ENCODE data around the gene CEP85L. TPM values are rescaled to one million over a fixed set of nuclear protein-coding genes. Genes with fewer than 3 reads are reported as not detected.

The CEP85L gene
- total and polyA plus RNA-seq, 2 of the 13 experiments (the other 11 are each of a cell fraction or from before 2014, with no cell fraction given): 0.44 to 1.7 TPM

DNA sequence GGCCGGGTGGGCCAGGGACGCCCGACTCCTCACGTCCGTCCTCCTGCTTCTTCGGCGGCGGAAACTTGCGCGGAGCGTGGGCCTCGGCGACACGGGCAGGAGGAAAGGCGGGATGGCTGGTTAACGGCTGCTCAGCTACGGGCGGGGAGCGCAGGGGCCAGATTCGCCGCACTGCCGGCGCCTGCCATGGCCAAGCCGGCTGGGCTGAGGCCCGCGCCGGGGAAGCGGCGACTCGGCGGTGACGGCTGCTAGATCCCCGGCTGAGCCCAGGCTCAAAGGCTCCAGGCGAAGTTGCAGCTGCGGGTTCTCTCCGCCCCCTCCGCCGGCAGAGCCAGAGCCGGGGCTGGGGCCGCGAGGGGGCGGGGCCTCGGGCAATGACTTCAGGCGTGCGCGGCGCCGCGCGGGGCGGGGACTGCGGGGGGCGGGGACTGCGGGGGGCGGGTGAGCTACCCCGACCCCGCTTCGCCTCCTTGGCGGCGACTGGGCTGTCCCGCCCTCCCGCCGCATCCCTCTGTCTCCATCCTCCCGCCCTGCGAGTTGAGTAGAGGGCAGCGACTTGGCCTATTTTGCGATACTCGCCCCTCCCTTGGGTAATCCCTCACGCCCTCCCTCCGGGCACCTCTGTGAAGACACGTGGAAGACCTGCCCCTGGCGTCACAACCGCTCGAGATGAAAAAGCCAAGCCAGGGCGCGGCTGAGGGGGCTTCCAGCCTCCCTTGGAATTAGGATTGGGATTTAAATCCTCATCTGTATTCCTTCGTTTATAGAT lies at the start of gene CEP85L (continued):
- TF ChIP-seq KMT2B (CRISPR knock-in tag; IDR thresholded peaks at IDR 0.05) (peak; percentile 41; the same call in 1 of the 2 replicates), NONO (IDR thresholded peaks at IDR 0.05) (no peak), NONO (CRISPR knock-in tag; conservative IDR thresholded peaks at IDR 0.05) (peak; percentile 69), SPEN (CRISPR knock-in tag; IDR thresholded peaks at IDR 0.05; ENCODE audit: low read depth) (0 out of 2 replicates have a peak, but pooled peaks have one; percentile 20), FOXK2 (IDR thresholded peaks at IDR 0.05) (no peak), ZNF615 (CRISPR knock-in tag; IDR thresholded peaks at IDR 0.05; ENCODE audit: borderline replicate concordance) (0 out of 2 replicates have a peak, but pooled peaks have one; percentile 62), SOX6 (IDR thresholded peaks at IDR 0.05) (no peak), SOX6 (CRISPR knock-in tag; IDR thresholded peaks at IDR 0.05) (peak; percentile 23; the same call in 1 of the 2 replicates), ZNF773 (CRISPR knock-in tag; IDR thresholded peaks at IDR 0.05; ENCODE audit: borderline replicate concordance) (no peak), RCOR2 (CRISPR knock-in tag; IDR thresholded peaks at IDR 0.05) (no peak), ZNF562 (CRISPR knock-in tag; IDR thresholded peaks at IDR 0.05; ENCODE audit: borderline replicate concordance) (no peak), ZKSCAN1 (IDR thresholded peaks at IDR 0.05; ENCODE audit: low read length) (no peak), ZNF230 (CRISPR knock-in tag; IDR thresholded peaks at IDR 0.05) (peak; percentile 56; the same call in 1 of the 2 replicates), ARID2 (CRISPR knock-in tag; IDR thresholded peaks at IDR 0.05; ENCODE audit: borderline replicate concordance) (peak; percentile 78; the same call in 1 of the 2 replicates), WIZ (CRISPR knock-in tag; IDR thresholded peaks at IDR 0.05) (0 out of 2 replicates have a peak, but pooled peaks have one; percentile 41), ZNF446 (CRISPR knock-in tag; IDR thresholded peaks at IDR 0.05) (peak; percentile 82; the same call in 1 of the 2 replicates), RARA (CRISPR knock-in tag; IDR thresholded peaks at IDR 0.05) (no peak), ZFP1 (CRISPR knock-in tag; IDR thresholded peaks at IDR 0.05) (no peak), KDM3A (CRISPR knock-in tag; IDR thresholded peaks at IDR 0.05; ENCODE audit: low read depth) (0 out of 2 replicates have a peak, but pooled peaks have one; percentile 16), NFKBIZ (CRISPR knock-in tag; IDR thresholded peaks at IDR 0.05) (no peak), HNF4A (CRISPR knock-in tag; IDR thresholded peaks at IDR 0.05) (no peak), KLF15 (CRISPR knock-in tag; IDR thresholded peaks at IDR 0.05; ENCODE audit: borderline replicate concordance) (0 out of 2 replicates have a peak, but pooled peaks have one; percentile 11), SRSF1 (optimal IDR thresholded peaks at IDR 0.05; ENCODE audit: low read depth, low read length) (peak; percentile 54), SRY (CRISPR knock-in tag; IDR thresholded peaks at IDR 0.05) (0 out of 2 replicates have a peak, but pooled peaks have one; percentile 39), ZNF547 (CRISPR knock-in tag; IDR thresholded peaks at IDR 0.05) (peak; percentile 85), DR1 (CRISPR knock-in tag; IDR thresholded peaks at IDR 0.05) (no peak)
- TF ChIP-seq, protein P1, sequence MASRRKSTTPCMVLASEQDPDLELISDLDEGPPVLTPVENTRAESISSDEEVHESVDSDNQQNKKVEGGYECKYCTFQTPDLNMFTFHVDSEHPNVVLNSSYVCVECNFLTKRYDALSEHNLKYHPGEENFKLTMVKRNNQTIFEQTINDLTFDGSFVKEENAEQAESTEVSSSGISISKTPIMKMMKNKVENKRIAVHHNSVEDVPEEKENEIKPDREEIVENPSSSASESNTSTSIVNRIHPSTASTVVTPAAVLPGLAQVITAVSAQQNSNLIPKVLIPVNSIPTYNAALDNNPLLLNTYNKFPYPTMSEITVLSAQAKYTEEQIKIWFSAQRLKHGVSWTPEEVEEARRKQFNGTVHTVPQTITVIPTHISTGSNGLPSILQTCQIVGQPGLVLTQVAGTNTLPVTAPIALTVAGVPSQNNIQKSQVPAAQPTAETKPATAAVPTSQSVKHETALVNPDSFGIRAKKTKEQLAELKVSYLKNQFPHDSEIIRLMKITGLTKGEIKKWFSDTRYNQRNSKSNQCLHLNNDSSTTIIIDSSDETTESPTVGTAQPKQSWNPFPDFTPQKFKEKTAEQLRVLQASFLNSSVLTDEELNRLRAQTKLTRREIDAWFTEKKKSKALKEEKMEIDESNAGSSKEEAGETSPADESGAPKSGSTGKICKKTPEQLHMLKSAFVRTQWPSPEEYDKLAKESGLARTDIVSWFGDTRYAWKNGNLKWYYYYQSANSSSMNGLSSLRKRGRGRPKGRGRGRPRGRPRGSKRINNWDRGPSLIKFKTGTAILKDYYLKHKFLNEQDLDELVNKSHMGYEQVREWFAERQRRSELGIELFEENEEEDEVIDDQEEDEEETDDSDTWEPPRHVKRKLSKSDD (CRISPR knock-in tag; IDR thresholded peaks at IDR 0.05; ENCODE audit: low read depth): no peak
- TF ChIP-seq, protein P2, sequence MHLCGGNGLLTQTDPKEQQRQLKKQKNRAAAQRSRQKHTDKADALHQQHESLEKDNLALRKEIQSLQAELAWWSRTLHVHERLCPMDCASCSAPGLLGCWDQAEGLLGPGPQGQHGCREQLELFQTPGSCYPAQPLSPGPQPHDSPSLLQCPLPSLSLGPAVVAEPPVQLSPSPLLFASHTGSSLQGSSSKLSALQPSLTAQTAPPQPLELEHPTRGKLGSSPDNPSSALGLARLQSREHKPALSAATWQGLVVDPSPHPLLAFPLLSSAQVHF (CRISPR knock-in tag; IDR thresholded peaks at IDR 0.05): no peak
- TF ChIP-seq, protein P3, sequence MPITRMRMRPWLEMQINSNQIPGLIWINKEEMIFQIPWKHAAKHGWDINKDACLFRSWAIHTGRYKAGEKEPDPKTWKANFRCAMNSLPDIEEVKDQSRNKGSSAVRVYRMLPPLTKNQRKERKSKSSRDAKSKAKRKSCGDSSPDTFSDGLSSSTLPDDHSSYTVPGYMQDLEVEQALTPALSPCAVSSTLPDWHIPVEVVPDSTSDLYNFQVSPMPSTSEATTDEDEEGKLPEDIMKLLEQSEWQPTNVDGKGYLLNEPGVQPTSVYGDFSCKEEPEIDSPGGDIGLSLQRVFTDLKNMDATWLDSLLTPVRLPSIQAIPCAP (CRISPR knock-in tag; IDR thresholded peaks at IDR 0.05; ENCODE audit: low read depth): 0 out of 2 replicates have a peak, but pooled peaks have one; percentile 59

Measured in HepG2 (cell line).